Bronchial epithelial cell (primary cell): ENCODE data around the gene CADPS2. TPM values are rescaled to one million over a fixed set of nuclear protein-coding genes. Genes with fewer than 3 reads are reported as not detected.

Experiments
- DNase-seq: peaks from one replicate; pipeline ENCODE4 v3.0.0-alpha.2; 2010; ENCODE audit warnings: low read depth
- FAIRE-seq: peaks from 2 replicates; lab custom pipeline; 2011; peaks lifted over from hg19 to GRCh38; lab: Jason Lieb, UNC
- H3K27me3 ChIP-seq: 2 replicates; pipeline ENCODE4 v1.5.1; 2011; ENCODE audit warnings: low read length; ENCODE audit not compliant: control insufficient read depth, insufficient read depth
- H3K36me3 ChIP-seq: 2 replicates; pipeline ENCODE4 v1.5.1; 2011; ENCODE audit warnings: low read length; ENCODE audit not compliant: control insufficient read depth, insufficient read depth
- H3K4me3 ChIP-seq: 2 replicates; pipeline ENCODE4 v1.5.1; 2011; ENCODE audit warnings: mild to moderate bottlenecking, low read depth, low read length, control low read depth
- total RNA-seq: library from RNA; depleted of rRNA; stranded (reverse); fragments of >200 nt; gene quantifications from 2 replicates; pipeline ENCODE4 v1.2.1, GENCODE V29; 2014
- TF ChIP-seq, protein P1 (sequence below): IDR thresholded peaks from 2 replicates; pipeline ENCODE4 v1.5.1; 2011; ENCODE audit warnings: mild to moderate bottlenecking, moderate library complexity, low read length, control low read depth, inconsistent platforms; ENCODE audit not compliant: insufficient read depth, severe bottlenecking

CADPS2 gene
- total RNA-seq, 1 donor from 2014 or later, result 4.2 TPM

DNA sequence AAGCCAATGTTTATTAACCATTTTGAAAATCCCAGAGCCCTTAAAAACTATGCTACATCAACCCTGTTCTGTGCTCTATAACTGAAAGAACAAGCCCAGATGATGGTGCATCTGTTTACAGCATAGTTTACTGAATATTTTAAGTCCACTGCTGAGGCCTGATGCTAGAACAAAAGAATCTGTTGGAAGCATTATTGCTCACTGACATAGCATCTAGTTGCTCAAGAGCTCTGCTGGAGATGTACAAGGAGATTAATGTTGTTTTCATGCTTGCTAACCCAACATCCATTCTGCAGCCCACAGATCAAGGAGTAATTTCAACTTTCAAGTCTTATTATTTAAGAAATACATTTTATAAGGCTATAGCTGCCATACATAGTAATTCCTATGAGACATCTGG is 400.4 kb downstream of the CADPS2 start:
- FAIRE-seq, result no peak
- Histone ChIP-seq H3K4me3 (no peak overlapping the region), H3K27me3 (no peaks in the 10 kb centered on the region), H3K36me3 (no peaks in the 10 kb centered on the region)
- TF ChIP-seq, protein P1, sequence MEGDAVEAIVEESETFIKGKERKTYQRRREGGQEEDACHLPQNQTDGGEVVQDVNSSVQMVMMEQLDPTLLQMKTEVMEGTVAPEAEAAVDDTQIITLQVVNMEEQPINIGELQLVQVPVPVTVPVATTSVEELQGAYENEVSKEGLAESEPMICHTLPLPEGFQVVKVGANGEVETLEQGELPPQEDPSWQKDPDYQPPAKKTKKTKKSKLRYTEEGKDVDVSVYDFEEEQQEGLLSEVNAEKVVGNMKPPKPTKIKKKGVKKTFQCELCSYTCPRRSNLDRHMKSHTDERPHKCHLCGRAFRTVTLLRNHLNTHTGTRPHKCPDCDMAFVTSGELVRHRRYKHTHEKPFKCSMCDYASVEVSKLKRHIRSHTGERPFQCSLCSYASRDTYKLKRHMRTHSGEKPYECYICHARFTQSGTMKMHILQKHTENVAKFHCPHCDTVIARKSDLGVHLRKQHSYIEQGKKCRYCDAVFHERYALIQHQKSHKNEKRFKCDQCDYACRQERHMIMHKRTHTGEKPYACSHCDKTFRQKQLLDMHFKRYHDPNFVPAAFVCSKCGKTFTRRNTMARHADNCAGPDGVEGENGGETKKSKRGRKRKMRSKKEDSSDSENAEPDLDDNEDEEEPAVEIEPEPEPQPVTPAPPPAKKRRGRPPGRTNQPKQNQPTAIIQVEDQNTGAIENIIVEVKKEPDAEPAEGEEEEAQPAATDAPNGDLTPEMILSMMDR, result no peak
- DNase-seq, result no peak

DNA sequence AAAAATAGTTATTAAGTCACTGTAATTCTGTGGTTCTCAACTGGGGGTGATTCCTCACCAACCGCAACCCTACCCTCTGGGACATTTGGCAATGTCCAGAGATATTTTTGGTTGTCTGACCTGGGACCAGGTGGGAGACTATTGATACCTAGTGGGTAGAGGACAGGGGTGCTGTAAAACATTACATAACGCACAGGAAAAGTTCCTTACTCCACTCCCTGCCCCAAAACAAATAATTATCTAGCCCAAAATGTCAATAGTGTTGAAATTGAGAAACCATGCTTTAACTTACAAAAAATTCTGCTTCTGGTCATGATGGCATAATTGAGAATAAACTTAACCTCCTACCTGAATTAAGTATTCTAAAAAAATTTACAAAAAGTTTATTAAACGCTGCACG is 404.0 kb downstream of the CADPS2 start:
- TF ChIP-seq, protein P1, result no peak
- DNase-seq (no peak), FAIRE-seq (no peak)
- Histone ChIP-seq H3K36me3 (no peaks in the 10 kb centered on the region), H3K4me3 (no peak overlapping the region), H3K27me3 (no peaks in the 10 kb centered on the region)

DNA sequence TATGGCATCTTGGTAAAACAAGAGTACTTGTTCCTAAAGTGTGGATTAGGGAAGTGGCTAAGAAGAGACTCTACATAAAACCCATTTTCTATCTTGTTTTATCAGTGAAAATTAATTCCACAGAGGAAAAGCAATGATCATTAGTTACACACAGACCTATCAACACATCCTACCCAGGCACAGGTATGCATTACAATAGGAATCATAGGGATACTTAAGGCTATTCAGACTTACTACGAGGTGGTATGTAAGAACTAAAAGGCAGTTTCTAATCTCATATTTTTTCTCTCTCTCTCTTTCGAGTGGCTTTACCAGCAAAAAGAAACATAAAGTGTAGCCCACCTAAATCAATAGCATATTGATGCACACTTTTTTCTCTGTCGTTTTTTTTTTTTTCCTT is 415.4 kb downstream of the CADPS2 start:
- TF ChIP-seq, protein P1, result no peak
- no peaks in the 10 kb centered on the region for H3K36me3 ChIP-seq
- H3K4me3 ChIP-seq, result no peak overlapping the region
- no peak for FAIRE-seq
- no peaks in the 10 kb centered on the region for H3K27me3 ChIP-seq
- DNase-seq, result no peak

DNA sequence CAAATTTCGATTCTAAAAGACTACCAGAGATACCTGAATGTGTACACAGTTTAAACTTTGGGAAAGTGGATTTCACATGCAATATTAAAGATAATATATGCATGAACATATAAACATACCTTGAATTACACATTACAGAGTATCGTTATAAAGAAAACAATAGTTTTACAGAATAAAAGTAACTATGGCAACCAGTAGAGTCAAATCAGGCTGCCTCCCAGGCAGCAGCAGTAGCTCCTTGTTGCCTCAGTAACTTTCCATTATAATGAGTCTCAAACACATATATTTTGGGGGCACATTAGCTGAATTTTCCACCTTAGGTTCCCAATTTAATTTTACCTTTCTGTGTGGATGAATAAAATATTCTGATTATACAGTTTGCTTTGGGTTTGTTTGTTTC is 417.3 kb downstream of the CADPS2 start:
- Histone ChIP-seq H3K4me3 (no peak overlapping the region), H3K36me3 (no peaks in the 10 kb centered on the region), H3K27me3 (no peaks in the 10 kb centered on the region)
- no peak for FAIRE-seq
- TF ChIP-seq, protein P1, result no peak
- DNase-seq, result no peak

DNA sequence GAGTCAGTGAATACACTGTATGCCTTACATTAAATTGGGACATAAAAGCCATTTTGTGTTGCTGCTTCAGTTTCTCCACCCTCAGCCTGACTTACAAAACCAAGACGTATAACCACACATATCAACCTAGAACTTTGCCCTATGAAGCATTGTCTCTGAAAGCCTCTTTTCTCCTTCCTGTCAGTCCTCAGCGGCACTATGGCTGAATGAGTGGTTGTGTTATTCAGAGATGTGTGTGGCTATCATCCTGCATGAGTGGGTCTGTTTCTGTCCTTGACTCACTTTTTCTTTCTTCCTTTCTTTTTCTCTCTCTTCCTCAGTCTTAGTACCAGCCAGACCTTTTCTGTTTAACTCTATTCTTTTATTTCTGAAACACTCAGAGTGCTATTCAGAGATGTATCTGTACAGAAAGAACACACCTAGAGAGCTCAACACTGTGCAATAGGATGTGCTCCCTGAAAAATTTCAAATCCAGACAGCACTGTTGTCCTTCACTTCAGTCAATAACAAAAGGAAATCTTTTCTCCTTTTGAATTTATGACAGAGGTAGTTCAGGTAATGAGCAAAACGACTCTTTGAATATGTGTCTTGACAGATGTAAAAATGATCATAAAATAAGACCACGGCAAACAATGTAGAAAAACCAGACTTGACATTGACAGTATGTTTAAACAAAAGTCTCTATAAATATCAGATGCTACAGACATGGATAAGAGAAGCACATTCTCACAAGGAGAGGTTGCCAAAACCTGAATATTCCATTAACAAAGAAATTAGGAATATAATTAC is 418.4 kb downstream of the CADPS2 start:
- Histone ChIP-seq H3K4me3 (no peak overlapping the region), H3K27me3 (no peaks in the 10 kb centered on the region), H3K36me3 (no peaks in the 10 kb centered on the region)
- DNase-seq (no peak), FAIRE-seq (no peak)
- TF ChIP-seq, protein P1, result no peak

DNA sequence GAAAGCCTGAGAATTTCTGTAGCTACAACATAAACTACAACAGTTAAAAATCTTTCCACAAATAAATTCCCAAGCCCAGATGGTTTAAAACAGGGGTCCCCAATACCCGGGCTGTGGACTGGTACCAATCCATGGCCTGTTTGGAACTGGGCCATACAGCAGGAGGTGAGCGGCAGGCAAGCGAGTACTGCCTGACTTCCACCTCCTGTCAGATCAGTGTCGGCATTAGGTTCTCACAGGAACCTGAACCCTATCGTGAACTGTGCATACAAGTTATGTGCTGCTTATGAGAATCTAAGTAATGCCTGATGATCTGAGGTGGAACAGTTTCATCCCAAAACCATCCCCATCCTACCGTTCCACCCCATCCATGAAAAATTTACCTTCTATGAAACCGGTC is 421.0 kb downstream of the CADPS2 start:
- H3K4me3 ChIP-seq, result no peak overlapping the region
- DNase-seq (no peak), FAIRE-seq (no peak)
- H3K27me3 ChIP-seq, result no peaks in the 10 kb centered on the region
- no peaks in the 10 kb centered on the region for H3K36me3 ChIP-seq
- TF ChIP-seq, protein P1, result no peak
